ENCODE data around the gene NUP153. TPM values are rescaled to one million over a fixed set of nuclear protein-coding genes. Genes with fewer than 3 reads are reported as not detected.

NUP153 gene
- total RNA-seq, 1 donor from 2014 or later: 23.9 TPM

DNA sequence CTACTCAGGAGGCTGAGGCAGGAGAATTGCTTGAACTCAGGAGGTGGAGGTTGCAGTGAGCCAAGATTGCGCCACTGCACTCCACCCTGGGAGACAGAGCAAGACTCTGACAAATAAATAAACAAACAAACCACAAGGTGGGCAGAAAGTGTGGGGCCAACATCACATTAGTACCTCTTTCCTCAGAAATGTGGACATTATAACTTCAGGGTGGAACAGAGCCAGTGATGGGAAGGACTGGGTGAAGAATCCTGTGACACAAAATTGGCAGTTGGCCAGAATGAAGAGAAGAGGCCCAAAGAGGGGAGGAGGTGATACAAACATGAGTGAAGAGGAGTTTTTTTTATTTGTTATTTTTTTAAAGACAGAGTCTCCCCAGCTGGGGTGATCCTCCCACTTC lies 50.6 kb downstream of the NUP153 start:
- Mint-ChIP-seq H3K4me1 (ENCODE audit: low read depth) (no peaks in the 10 kb centered on the region), H3K4me3 (ENCODE audit: unreplicated experiment) (no peak overlapping the region), H3K9me3 (ENCODE audit: low read depth) (no peaks in the 10 kb centered on the region), H3K27me3 (ENCODE audit: low read depth) (no peaks in the 10 kb centered on the region), H3K36me3 (ENCODE audit: low read depth) (peaks cover 12% of the 10 kb centered on the region), H3K27ac (ENCODE audit: unreplicated experiment) (no peak overlapping the region)
- DNase-seq (ENCODE audit: low spot score): no peak
- TF ChIP-seq, protein P1, sequence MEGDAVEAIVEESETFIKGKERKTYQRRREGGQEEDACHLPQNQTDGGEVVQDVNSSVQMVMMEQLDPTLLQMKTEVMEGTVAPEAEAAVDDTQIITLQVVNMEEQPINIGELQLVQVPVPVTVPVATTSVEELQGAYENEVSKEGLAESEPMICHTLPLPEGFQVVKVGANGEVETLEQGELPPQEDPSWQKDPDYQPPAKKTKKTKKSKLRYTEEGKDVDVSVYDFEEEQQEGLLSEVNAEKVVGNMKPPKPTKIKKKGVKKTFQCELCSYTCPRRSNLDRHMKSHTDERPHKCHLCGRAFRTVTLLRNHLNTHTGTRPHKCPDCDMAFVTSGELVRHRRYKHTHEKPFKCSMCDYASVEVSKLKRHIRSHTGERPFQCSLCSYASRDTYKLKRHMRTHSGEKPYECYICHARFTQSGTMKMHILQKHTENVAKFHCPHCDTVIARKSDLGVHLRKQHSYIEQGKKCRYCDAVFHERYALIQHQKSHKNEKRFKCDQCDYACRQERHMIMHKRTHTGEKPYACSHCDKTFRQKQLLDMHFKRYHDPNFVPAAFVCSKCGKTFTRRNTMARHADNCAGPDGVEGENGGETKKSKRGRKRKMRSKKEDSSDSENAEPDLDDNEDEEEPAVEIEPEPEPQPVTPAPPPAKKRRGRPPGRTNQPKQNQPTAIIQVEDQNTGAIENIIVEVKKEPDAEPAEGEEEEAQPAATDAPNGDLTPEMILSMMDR (IDR thresholded peaks at IDR 0.05): no peak

DNA sequence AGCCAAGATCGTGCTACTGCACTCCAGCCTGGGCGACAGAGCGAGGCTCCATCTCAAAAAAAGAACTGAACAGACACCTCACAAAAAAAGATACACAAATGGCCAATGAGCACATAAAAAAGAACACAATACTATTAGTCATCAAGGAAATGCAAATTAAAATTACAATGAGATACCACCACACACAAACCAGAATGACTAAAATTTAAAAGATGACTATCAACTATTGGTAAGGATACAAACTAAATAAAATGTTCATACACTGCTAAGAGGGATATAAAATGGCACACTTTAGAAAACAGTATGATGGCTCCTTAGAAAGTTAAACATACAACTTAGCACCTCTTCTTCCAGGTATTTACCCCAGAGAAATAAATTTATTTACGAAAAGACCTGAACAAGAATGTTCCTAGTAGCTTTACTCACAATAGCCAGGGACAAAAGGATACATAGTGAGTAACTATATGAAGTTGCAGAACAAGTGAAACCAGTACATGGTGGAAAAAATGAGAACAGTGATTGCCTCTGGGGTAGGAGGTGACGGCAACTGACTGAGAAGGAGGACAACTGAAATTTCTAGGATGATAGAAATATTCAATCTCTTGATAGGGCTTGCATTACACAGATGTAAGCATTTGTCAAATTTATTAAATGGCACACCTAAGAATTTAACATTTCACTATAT lies 53.4 kb downstream of the NUP153 start:
- no peak overlapping the region for H3K4me3 Mint-ChIP-seq (ENCODE audit: unreplicated experiment)
- no peaks in the 10 kb centered on the region for H3K9me3 Mint-ChIP-seq (ENCODE audit: low read depth)
- TF ChIP-seq, protein P1 (IDR thresholded peaks at IDR 0.05): no peak
- H3K4me1 Mint-ChIP-seq (ENCODE audit: low read depth): peaks cover 11% of the 10 kb centered on the region
- H3K36me3 Mint-ChIP-seq (ENCODE audit: low read depth): peaks cover 7% of the 10 kb centered on the region
- no peak for DNase-seq (ENCODE audit: low spot score)
- no peak overlapping the region for H3K27ac Mint-ChIP-seq (ENCODE audit: unreplicated experiment)
- H3K27me3 Mint-ChIP-seq (ENCODE audit: low read depth): no peaks in the 10 kb centered on the region

DNA sequence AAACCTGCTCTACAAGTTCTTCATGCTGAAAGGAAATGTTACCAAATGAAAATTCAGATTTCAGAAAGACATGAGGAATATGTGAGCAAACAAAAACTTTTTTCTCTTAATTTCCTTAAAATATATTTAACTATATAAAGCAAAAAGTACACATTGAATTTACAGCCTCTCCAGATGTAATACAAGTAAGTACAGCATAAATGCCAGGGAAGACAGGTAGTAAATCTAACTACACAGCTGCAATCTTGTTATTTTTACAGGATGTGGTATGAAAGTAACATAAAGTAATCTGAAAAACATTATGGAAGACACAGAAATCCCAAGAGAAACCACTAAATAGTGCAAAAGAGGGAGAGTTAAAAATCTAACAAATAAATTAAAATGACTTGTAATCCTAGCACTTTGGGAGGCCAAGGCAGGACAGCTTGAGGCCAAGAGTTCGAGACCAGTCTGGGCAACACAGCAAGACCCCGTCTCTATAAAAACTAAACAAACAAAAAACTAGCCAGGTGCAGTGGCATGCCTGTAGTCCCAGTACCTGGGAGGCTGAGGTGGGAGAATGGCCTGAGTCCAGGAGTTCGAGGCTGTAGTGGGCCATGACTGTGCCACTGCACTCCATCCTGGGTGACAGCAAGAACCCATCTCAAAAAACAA lies 55.9 kb downstream of the NUP153 start:
- no peak overlapping the region for H3K4me3 Mint-ChIP-seq (ENCODE audit: unreplicated experiment)
- peaks cover 11% of the 10 kb centered on the region for H3K36me3 Mint-ChIP-seq (ENCODE audit: low read depth)
- TF ChIP-seq, protein P1 (IDR thresholded peaks at IDR 0.05): no peak
- DNase-seq (ENCODE audit: low spot score): no peak
- no peaks in the 10 kb centered on the region for H3K27me3 Mint-ChIP-seq (ENCODE audit: low read depth)
- no peaks in the 10 kb centered on the region for H3K9me3 Mint-ChIP-seq (ENCODE audit: low read depth)
- H3K4me1 Mint-ChIP-seq (ENCODE audit: low read depth): peaks cover 11% of the 10 kb centered on the region
- no peak overlapping the region for H3K27ac Mint-ChIP-seq (ENCODE audit: unreplicated experiment)

DNA sequence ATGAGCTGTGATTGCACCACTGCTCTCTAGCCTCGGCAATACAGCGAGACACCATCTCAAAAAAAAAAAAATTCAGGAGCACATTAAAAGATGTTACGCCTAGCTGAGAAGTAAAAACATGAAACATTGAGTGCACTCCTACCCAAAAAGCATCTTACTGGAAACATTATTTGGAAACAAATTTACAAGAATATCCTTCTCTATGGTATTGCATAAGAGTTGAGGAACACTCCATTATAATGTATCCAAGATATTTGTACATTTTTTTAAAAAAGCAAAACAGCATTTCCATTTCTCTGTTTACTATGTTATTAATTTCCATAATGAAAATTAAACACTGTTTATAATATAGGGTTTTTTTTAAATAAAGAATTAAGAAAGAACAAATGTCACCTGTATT lies 58.0 kb downstream of the NUP153 start:
- Mint-ChIP-seq H3K27me3 (ENCODE audit: low read depth) (no peaks in the 10 kb centered on the region), H3K9me3 (ENCODE audit: low read depth) (no peaks in the 10 kb centered on the region), H3K27ac (ENCODE audit: unreplicated experiment) (no peak overlapping the region), H3K4me3 (ENCODE audit: unreplicated experiment) (no peak overlapping the region), H3K36me3 (ENCODE audit: low read depth) (peaks cover 17% of the 10 kb centered on the region), H3K4me1 (ENCODE audit: low read depth) (peaks cover 11% of the 10 kb centered on the region)
- no peak for DNase-seq (ENCODE audit: low spot score)
- TF ChIP-seq, protein P1 (IDR thresholded peaks at IDR 0.05): no peak

DNA sequence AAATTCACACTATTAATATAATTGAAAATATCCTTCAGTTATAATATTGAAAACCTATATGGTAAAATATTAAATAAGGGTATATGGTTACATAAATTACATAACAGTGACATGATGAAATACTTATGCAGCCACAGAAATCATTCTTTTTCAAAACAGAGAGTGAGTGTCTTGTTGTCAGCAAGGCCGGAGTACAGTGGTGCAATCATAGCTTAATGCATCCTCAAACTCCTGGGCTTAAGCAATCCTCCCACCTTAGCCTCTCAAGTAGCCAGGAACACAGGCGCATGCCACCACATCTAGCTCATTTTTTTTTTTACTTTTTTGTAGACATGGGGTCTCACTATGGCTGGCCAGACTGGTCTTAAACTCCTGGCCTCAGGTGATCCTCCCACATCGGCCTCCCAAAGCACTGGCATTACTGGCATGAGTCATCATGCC lies 66.2 kb downstream of the NUP153 start:
- H3K4me3 Mint-ChIP-seq (ENCODE audit: unreplicated experiment): no peak overlapping the region
- H3K36me3 Mint-ChIP-seq (ENCODE audit: low read depth): peaks cover 41% of the 10 kb centered on the region
- H3K9me3 Mint-ChIP-seq (ENCODE audit: low read depth): peaks cover 4% of the 10 kb centered on the region
- H3K27ac Mint-ChIP-seq (ENCODE audit: unreplicated experiment): peak overlapping the region; percentile 51
- H3K27me3 Mint-ChIP-seq (ENCODE audit: low read depth): no peaks in the 10 kb centered on the region
- H3K4me1 Mint-ChIP-seq (ENCODE audit: low read depth): peaks cover 36% of the 10 kb centered on the region
- DNase-seq (ENCODE audit: low spot score): no peak
- TF ChIP-seq, protein P1 (IDR thresholded peaks at IDR 0.05): no peak
